PC-9 (cell line): ENCODE measurements around the gene SNX18.

Experiments used
- EZH2 ChIP-seq: fragments of 200-600 bp; sonication (generic); IDR thresholded peaks from 2 replicates; pipeline ENCODE4 v1.8.0; 2017; ENCODE audit warnings: antibody characterized with exemption, low read depth
- TF ChIP-seq, protein P1 (sequence below): fragments of 200-600 bp; sonication (generic); conservative IDR thresholded peaks from 2 replicates; pipeline ENCODE4 v1.6.1; 2017; ENCODE audit warnings: mixed run types, antibody characterized with exemption, mild to moderate bottlenecking, moderate library complexity

GRCh38 chr5:54581831-54582548 lies 64.4 kb downstream of the SNX18 start:
- TF ChIP-seq, protein P1, sequence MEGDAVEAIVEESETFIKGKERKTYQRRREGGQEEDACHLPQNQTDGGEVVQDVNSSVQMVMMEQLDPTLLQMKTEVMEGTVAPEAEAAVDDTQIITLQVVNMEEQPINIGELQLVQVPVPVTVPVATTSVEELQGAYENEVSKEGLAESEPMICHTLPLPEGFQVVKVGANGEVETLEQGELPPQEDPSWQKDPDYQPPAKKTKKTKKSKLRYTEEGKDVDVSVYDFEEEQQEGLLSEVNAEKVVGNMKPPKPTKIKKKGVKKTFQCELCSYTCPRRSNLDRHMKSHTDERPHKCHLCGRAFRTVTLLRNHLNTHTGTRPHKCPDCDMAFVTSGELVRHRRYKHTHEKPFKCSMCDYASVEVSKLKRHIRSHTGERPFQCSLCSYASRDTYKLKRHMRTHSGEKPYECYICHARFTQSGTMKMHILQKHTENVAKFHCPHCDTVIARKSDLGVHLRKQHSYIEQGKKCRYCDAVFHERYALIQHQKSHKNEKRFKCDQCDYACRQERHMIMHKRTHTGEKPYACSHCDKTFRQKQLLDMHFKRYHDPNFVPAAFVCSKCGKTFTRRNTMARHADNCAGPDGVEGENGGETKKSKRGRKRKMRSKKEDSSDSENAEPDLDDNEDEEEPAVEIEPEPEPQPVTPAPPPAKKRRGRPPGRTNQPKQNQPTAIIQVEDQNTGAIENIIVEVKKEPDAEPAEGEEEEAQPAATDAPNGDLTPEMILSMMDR: no peak
- TF ChIP-seq EZH2: no peak
